Transverse colon (tissue), 4 donors: ENCODE results near the gene C19orf38.

Source experiments
- EP300 ChIP-seq: sonication (generic); formaldehyde crosslinking; IDR thresholded peaks from one replicate; pipeline ENCODE4 v1.6.1; 2017; ENCODE audit warnings: antibody characterized with exemption, low read depth
- POLR2A ChIP-seq: fragments of 450-650 bp; IDR thresholded peaks from one replicate; pipeline ENCODE4 v1.6.1; 2016; ENCODE audit warnings: antibody characterized with exemption, mild to moderate bottlenecking, moderate library complexity
- POLR2AphosphoS5 ChIP-seq, 3 donors: sonication (generic); formaldehyde crosslinking; IDR thresholded peaks; one replicate each; pipeline ENCODE4 v1.6.1; 2016; ENCODE audit warnings: antibody characterized with exemption in 3 of 3
- TF ChIP-seq, protein P1 (sequence below), 5 experiments: fragments of 200-600 bp in 3 of 5; fragments of 450-650 bp in 2 of 5; sonication (generic) in 3 of 5; IDR thresholded peaks; 1 replicate in 2 of 5; 2 replicates in 3 of 5; pipeline ENCODE4 v1.5.1; 2016 to 2017; ENCODE audit warnings: antibody characterized with exemption in 5 of 5, inconsistent platforms in 3 of 5, mild to moderate bottlenecking in 2 of 5, moderate library complexity in 1 of 5

DNA sequence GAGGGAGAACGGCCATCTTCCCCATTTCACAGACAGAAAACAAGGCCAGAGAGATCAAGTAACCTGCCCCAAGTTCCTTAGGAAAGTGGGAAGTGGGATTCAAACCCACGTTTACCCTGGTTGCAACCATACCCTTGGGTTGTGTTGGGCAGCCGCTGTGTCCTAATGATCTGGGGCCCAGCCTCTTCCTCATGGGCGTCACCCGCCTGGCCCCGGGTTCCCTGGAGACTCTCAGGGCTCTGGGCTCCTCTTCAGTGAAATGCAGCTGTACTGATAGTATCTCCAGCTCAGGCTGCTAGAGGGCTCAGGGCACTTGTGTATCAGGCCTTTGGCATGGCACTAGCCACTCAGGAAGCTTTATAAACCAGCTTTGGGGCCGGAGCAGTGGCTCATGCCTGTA is 22.0 kb upstream of the C19orf38 start:
- TF ChIP-seq, protein P1, sequence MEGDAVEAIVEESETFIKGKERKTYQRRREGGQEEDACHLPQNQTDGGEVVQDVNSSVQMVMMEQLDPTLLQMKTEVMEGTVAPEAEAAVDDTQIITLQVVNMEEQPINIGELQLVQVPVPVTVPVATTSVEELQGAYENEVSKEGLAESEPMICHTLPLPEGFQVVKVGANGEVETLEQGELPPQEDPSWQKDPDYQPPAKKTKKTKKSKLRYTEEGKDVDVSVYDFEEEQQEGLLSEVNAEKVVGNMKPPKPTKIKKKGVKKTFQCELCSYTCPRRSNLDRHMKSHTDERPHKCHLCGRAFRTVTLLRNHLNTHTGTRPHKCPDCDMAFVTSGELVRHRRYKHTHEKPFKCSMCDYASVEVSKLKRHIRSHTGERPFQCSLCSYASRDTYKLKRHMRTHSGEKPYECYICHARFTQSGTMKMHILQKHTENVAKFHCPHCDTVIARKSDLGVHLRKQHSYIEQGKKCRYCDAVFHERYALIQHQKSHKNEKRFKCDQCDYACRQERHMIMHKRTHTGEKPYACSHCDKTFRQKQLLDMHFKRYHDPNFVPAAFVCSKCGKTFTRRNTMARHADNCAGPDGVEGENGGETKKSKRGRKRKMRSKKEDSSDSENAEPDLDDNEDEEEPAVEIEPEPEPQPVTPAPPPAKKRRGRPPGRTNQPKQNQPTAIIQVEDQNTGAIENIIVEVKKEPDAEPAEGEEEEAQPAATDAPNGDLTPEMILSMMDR (IDR thresholded peaks at IDR 0.05): no peak
- TF ChIP-seq POLR2A (no peak), EP300 (no peak), POLR2AphosphoS5 (IDR thresholded peaks at IDR 0.05) (no peak)
